GM18498 (cell line): Measurements from ENCODE around the gene AMOTL1.

ENCODE experiments used
- ATAC-seq: cut with Tn5 transposase; IDR thresholded peaks from one replicate; pipeline ENCODE4 v1.9.1; 2021; ENCODE audit warnings: mild to moderate bottlenecking, moderate library complexity; ENCODE audit not compliant: unreplicated experiment

The AMOTL1 gene

GRCh38 chr11:94814272-94814976, 46.3 kb downstream of the AMOTL1 start:
- no peak for ATAC-seq

- ATAC-seq = no peak
Measured at GRCh38 chr11:94815705-94816344, 47.7 kb downstream of the AMOTL1 start.

DNA sequence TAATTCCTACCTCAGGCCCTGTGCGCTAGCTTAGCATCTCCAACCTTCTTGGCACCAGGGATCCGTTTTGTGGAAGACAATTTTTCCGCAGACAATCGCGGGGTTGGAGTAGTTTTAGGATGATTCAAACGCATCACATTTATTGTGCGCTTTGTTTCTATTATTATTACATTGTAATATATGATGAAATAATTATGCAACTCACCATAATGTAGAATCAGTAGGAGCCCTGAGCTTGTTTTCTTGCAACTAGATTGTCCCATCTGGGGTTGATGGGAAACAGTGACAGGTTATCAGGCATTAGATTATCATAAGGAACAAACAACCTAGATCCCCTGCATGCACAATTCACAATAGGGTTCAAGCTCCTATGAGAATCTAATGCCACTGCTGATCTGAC, 52.3 kb downstream of the AMOTL1 start:
- ATAC-seq = no peak

GRCh38 chr11:94821439-94821838, 53.3 kb downstream of the AMOTL1 start:
- ATAC-seq = no peak

DNA sequence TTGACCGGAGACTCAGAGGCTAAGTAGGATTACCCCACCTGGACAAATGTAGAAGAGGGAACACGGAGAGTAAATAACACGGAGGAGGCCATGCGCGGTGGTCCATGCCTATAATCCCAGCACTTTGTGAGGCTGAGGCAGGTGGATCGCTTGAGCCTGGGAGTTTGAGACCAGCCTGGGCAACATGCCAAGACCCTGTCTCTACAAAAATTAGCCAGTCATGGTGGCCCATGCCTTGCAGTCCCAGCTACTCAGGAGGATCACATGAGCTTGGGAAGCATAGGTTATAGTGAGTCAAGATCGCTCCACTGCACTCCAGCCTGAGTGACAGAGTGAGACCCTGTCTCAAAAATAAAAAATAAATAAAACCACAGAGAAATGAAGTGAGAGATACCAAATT, 53.9 kb downstream of the AMOTL1 start:
- no peak for ATAC-seq

GRCh38 chr11:94823102-94823732, 55.1 kb downstream of the AMOTL1 start:
- no peak for ATAC-seq

- no peak for ATAC-seq
Measured at GRCh38 chr11:94825031-94825430, 56.9 kb downstream of the AMOTL1 start.

DNA sequence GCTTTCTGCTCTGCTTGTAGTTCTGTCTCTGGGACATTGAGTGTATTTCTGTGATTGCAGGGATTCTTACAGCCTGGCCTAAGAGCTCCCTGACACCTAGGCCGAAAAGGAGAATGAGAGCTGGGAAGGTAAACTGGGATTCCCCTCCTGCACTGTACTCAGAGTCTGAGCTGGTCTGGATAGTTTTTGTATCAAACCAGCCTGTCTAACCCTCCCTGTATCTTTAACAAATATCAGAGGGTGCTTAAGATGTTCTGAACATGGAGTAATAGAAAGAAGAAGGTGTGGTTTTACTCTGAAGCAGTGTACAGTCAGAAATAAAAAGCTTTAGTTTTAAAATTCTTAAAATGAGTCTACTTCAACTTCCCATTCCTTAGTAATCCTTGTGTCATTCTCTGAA, 57.3 kb downstream of the AMOTL1 start:
- no peak for ATAC-seq

- no peak for ATAC-seq
Measured at GRCh38 chr11:94826415-94826814, 58.3 kb downstream of the AMOTL1 start.

GRCh38 chr11:94828088-94828487, 59.9 kb downstream of the AMOTL1 start:
- no peak for ATAC-seq

DNA sequence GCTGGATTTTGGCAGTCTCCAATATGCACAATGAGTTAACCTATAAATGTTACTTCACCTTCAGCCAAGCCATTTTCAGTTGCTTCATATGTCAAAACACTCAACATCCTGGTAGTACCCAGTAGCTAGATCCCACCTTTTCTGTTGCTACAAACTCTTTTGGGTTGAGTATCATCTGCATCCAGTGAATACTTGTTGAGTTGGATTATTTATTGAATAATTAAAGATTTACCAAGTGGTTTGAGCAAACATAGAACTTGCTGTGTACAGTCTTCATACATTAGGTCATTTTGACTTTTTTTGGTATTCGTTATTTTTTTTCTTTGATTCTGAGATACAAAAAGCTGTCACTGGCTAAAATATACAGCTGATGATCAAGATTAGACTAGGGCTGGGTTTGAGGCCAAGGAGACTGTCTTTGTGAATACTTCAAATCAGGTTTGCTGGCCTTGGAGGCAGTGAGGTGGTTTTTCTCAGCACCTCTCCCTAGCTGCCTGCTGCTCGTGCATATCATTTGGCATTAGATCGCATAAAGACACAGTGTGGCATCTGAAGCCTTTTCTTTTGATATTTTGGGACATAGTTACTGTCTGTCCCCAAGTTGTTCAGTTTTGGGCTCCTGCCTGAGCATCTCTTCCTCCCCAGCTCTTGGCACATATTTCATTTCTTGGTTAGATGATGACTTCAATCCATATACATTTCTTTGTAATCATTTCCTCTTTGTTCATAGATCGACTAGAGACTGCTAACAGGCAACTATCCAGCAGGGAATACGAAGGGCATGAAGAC, 62.8 kb downstream of the AMOTL1 start:
- ATAC-seq = no peak

DNA sequence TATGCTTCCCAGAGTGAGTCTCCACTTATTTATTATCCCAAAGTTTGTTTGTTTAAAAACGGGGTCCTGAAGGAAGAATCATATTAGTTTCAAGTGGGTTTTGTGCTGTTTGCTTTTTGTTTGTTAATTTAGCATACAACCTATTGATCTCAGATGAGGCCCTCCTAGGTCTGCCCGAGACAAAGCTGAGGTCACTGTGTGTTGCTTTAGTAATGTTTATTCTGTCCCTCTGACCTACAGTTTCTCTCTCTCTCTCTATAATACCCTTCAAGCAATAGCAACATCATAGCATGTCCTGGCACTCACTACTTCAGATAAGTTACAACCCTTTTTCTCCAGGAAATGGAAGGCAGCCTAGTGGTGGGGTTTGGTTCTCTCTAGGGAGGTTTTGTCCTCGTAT, 63.4 kb downstream of the AMOTL1 start:
- no peak for ATAC-seq

DNA sequence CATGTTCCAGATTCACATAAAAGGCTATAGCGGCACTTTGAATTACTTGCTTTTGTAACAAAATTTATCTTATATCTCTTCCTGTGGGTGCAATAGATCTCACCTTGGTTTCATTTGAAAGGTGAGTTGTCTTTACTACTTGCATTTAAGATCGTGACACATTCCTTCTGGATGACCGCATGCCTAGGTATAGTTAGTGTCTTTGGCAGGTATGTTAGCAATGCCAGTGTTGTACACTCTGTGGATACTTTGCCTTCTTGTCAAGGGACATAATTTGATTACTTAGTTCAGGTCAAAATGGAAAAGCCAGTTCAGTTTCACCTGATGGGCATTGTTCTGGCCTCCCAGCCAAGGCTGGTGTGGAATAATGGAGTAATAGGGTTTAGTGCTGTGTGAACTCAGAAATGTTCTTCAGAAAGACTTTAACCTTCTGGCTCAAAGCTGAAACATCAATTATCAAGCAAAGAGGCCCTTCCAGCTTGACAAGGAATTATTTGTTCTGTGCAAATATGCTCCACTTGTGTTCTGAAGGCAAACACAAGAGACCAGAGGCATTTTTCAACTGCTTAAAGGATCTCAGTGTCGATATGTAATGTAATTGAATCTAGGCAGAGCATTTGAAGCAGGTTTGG, 64.6 kb downstream of the AMOTL1 start:
- no peak for ATAC-seq

- no peak for ATAC-seq
Measured at GRCh38 chr11:94834911-94835593, 66.9 kb downstream of the AMOTL1 start.

- ATAC-seq = no peak
Measured at GRCh38 chr11:94835594-94835927, 67.4 kb downstream of the AMOTL1 start.

DNA sequence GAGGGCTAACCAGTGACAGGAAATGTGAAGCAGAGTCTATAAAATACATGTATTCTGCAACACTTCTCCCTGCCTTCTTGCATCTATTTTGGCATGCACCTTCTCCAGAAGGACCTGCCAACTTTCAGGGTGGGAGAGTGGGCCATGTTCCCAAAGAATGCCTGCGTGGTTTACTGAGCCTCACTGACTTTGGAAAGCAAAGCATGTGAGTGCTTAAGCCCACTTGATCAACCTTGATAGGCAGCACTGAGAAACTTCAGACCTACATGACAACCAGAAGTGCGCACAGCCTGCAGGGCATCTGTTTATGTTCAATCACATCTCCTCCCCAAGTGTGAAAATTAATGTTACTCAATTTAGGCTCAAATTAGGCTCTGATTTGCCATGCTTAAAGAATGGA, 69.2 kb downstream of the AMOTL1 start:
- ATAC-seq = no peak

GRCh38 chr11:94838027-94838731, 70.0 kb downstream of the AMOTL1 start:
- no peak for ATAC-seq

DNA sequence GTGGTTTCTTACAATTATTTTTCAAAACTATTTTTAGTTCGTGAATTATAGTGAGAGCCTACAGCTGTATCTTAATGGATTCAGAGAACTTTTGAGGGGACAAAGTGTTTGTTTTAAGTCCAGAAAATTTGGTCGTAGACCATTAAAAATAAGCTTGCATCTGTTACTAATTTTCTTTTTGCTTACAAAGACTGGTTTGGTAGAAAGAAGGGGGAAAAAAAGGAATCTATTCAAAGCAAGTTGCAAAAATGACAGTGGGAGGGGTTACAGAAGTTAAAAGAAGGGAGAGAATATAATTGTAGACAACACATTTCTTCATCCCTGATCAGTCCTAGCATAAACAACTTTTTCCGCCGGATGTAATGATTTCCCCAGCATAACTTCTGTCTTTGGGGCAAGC, 72.1 kb downstream of the AMOTL1 start:
- ATAC-seq = no peak

GRCh38 chr11:94844031-94844430, 75.9 kb downstream of the AMOTL1 start:
- ATAC-seq = no peak

DNA sequence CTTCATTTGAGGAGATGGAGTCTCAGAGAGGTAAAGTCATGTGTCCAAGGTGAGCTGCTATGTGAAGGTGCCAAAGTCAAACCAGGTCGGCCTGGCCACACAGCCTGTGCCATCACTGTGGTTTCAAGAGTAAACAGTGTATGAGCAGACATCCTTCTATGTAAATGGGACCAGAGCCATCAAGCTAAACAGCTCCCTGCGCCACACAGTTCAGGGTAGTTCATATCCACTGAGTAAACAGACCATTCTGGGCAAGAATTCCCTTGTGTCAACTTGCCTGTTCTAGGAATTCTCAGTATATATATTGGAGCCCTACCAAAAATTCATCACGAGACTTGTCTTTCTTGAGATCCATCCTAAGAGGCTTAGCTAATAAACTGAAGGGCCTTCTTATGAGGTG, 77.5 kb downstream of the AMOTL1 start:
- ATAC-seq = no peak
